ENCODE measurements around the gene TSC2.

GRCh38 chr16:2047330-2048115, at the start of gene TSC2, which contains the start of gene NTHL1:
- TF ChIP-seq EZH2 (IDR thresholded peaks at IDR 0.05; ENCODE audit: insufficient read depth, poor library complexity, severe bottlenecking) (no peak), EZH2phosphoT487 (IDR thresholded peaks at IDR 0.05; ENCODE audit: insufficient read depth, low read depth) (no peak)
